ENCODE data around the gene SEMA4C. TPM values are rescaled to one million over a fixed set of nuclear protein-coding genes. Genes with fewer than 3 reads are reported as not detected.

SEMA4C gene
- polyA plus RNA-seq, 1 of the 3 experiments (the other 2 are of a cell fraction): 34.8 TPM

- 95% methylated on average over 7 of the region's 14 CpGs for WGBS (ENCODE audit: low lambda C conversion rate)
- Histone ChIP-seq H3K27me3 (ENCODE audit: insufficient read depth) (no peaks in the 10 kb centered on the region), H3K79me2 (ENCODE audit: insufficient read depth) (no peaks in the 10 kb centered on the region; the same call in 1 of the 2 replicates), H3K36me3 (replicated peaks in 1 of 2; ENCODE audit: control insufficient read depth in 1 of 2, insufficient read depth in 2 of 2, low read length in 1 of 2) (peaks cover 4 to 26% of the 10 kb centered on the region in 2 experiments), H3K4me3 (ENCODE audit: low read depth in 2 of 2, low read length in 1 of 2) (no peak overlapping the region), H3K9me3 (no peaks in the 10 kb centered on the region), H3K27ac (ENCODE audit: low read depth in 2 of 2, low read length in 1 of 2) (no peak overlapping the region), H2AFZ (ENCODE audit: low read depth) (no peak overlapping the region), H3K9ac (no peak overlapping the region), H3K9me2 (no peaks in the 10 kb centered on the region), H3F3A (replicated peaks; ENCODE audit: insufficient read depth) (peaks cover 7% of the 10 kb centered on the region), H3K4me2 (no peak overlapping the region), H4K20me1 (ENCODE audit: insufficient read depth) (0 out of 2 replicates have a peak, but pooled peaks cover 8% of the 10 kb centered on the region), H3K4me1 (ENCODE audit: control insufficient read depth in 1 of 2, insufficient read depth in 2 of 2, low read depth in 1 of 2, low read length in 1 of 2) (peaks cover 0 to 20% of the 10 kb centered on the region in 2 experiments; a peak in 1 of 4 replicates)
- ChIA-PET CTCF (no interaction called here), POLR2A (no interaction called here)
- TF ChIP-seq SMC3 (IDR thresholded peaks at IDR 0.05; ENCODE audit: low read depth, low read length) (no peak), YY1 (IDR thresholded peaks at IDR 0.05; ENCODE audit: low read depth) (no peak), TAF1 (IDR thresholded peaks at IDR 0.05; ENCODE audit: borderline replicate concordance, low read depth, low read length) (no peak), CHD2 (IDR thresholded peaks at IDR 0.05; ENCODE audit: low read length, partially characterized antibody) (no peak), IRF3 (IDR thresholded peaks at IDR 0.05; ENCODE audit: low read depth, low read length) (no peak), EZH2phosphoT487 (IDR thresholded peaks at IDR 0.05; ENCODE audit: borderline replicate concordance, low read depth) (no peak), SIN3A (IDR thresholded peaks at IDR 0.05; ENCODE audit: borderline replicate concordance, low read depth, low read length) (no peak), RAD21 (IDR thresholded peaks at IDR 0.05; ENCODE audit: low read length) (no peak), TEAD4 (IDR thresholded peaks at IDR 0.05; ENCODE audit: borderline replicate concordance, insufficient read depth) (no peak), EP300 (IDR thresholded peaks at IDR 0.05; ENCODE audit: borderline replicate concordance in 1 of 2, low read depth in 1 of 2, low read length in 1 of 2) (no peak), RXRA (IDR thresholded peaks at IDR 0.05; ENCODE audit: borderline replicate concordance, low read depth) (no peak), FOSL2 (IDR thresholded peaks at IDR 0.05; ENCODE audit: borderline replicate concordance, low read depth) (no peak), GABPA (IDR thresholded peaks at IDR 0.05; ENCODE audit: low read depth) (no peak), FOXJ3 (CRISPR knock-in tag; IDR thresholded peaks at IDR 0.05) (no peak), TCF12 (IDR thresholded peaks at IDR 0.05) (no peak), MAX (IDR thresholded peaks at IDR 0.05; ENCODE audit: low read depth) (no peak), ELF1 (IDR thresholded peaks at IDR 0.05) (no peak), NFIC (IDR thresholded peaks at IDR 0.05; ENCODE audit: borderline replicate concordance) (no peak)
- DNase-seq: no peak
Measured at GRCh38 chr2:96825057-96825456, 44.8 kb downstream of the SEMA4C start.

All from SK-N-SH (cell line).